Activated CD8-positive, alpha-beta memory T cell treated with anti-CD3 and anti-CD28 coated beads for 48 hours (primary cell): ENCODE measurements around the gene AKTIP.
A peak's percentile ranks its signal among the peaks of the same experiment; 100 is the strongest.
"Not testable (repeated sequence)": the region's sequence is repeated elsewhere in the genome, so short reads cannot be mapped to it uniquely, and the experiment has no call there.

ENCODE experiments used
- DNase-seq, 3 experiments: peaks; one replicate each; pipeline ENCODE4 v3.0.0-alpha.2; 2020; ENCODE audit warnings: low read depth in 2 of 3, low spot score in 2 of 3

Gene AKTIP

GRCh38 chr16:53515811-53516210 is 12.8 kb upstream of the AKTIP start:
- DNase-seq: no peak

- DNase-seq: no peak
Measured at GRCh38 chr16:53515259-53515658, 12.2 kb upstream of the AKTIP start.

DNA sequence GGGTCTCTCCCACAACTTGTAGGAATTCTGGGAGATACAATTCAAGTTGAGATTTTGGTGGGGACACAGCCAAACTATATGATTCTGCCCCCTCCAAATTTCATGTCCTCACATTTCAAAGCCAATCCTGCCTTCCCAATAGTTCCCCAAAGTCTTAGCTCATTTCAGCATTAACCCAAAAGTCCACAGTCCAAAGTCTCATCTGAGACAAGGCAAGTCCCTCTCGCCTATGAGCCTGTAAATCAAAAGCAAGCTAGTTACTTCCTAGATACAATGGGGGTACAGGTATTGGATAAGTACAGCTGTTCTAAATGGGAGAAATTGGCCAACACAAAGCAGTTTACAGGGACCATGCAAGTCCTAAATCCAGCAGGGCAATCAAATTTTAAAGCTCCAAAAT is 9.8 kb upstream of the AKTIP start:
- DNase-seq: not testable (repeated sequence)

- no peak for DNase-seq
Measured at GRCh38 chr16:53511403-53512280, 8.6 kb upstream of the AKTIP start.

DNA sequence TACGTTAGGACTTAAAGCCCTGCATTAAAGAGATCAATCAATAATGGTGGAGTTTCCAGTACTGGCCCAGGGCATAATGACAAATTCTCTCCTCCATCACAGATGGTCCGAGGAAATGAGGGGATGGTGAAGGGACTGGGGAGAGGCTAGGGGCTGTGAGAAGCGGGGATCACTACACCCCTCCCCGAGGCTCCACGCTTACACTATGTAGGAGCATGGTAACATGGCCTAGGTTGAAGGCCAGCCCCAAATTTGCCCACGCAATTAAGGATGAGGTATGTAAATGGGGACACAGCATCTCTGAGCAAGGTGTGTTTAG is 8.0 kb upstream of the AKTIP start:
- DNase-seq: no peak

DNA sequence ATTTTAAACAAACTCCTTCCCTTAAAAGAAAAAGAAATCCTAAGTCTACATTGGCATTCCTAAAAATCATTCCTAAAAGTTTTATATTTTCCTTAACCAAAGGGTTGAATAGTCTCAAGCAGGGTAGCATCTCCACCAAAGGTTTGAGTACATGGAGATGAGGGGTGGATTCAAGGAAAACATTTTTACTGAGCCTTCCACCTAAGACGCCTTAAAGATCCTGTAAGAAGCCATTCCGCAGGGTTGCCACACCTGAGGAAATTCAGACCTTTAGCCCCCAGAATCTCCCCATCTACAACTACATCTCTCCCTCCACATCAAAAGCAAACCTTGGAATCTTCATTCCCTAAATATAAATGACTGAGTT is 7.7 kb upstream of the AKTIP start:
- DNase-seq: no peak

DNA sequence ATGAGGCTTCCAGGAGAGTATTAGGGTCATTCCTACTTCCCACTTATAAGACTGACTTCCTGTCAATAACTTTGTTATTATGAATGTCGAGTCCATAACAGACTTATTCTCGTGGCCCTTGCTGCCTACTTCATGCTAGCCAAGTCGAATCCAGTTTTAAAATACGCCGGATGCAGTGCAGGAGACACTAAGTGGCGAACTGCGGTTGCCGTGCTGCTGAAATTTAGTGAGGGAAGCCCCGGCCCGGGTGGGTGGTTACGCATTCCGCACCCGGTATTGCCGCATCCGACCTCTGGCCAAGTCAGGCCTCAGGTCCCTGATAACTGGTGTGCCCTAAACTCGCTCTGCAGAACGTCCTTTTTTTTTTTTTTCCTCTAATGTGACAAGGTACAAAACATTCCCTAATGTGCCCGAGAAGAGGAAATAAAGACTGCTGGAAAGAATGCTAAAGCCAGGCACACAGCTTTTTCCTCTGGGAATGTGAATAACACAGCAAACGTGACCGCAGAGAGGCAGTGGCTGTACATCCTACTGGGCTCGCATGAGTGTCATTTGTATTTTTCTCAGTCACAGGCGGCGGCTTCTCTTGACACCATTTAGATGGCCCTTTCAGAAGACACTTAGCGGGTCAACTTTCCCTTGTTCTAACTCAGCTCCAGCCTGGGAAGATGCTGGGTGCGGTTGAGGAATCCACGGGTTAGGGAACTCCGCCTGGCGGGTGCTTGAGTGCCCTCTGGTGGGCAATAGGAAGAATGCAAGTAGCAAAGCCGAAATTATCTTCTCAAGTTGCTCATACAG is 7.1 kb upstream of the AKTIP start:
- no peak for DNase-seq

DNA sequence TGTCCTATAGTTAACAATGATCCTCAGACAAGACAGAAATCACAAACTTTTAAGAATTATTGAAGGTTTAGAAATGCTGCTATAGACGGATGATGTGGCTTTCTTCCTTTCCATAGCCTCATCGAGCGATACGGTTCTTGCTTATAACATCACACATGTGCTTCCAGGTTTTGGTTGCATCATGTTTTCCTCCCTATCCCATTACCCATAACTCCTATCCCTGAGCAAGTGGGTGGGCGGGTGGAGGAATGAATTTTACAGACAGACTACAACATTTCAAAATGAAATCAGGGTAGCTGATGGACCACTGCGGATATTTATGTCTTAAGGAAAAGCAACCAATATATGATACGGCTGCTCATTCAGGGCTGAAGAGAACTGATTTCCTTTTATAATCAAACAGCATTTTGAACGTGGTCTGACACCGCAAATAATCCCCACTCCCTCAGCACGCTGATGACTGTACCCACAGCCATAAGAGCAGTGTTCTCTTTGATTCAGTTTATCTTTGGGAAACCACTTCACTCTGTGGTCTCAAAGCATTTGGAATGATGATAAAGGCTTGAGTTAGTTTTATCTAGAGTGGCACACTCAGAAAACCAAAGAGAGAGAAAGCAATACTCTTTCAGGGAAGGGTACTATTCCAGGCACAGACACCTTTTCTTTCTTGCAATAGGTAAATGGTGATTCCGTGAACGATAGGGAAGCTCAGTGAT is 4.6 kb upstream of the AKTIP start:
- DNase-seq: no peak

GRCh38 chr16:53506254-53506653 is 3.2 kb upstream of the AKTIP start:
- no peak for DNase-seq

DNA sequence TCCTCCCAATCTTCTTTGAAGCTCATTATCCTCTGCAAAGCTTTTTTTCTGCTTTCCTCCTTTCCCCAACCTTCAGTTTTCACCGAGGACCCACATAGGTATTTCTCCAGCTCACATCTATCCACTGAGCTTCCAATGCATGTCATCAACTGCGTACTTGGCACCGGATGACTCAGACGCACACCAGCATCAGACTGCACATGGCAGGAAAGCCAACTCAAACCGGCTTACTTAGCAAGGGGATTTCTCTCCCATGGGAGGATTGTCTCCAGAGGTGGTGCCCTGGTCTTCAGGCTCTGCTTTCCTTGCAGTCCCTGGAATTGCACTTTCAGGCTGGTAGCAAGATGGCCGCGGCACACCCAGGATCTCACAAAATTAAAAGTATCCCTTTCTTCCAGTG is 1.7 kb upstream of the AKTIP start:
- DNase-seq: no peak

- no peak for DNase-seq
Measured at GRCh38 chr16:53503991-53504663, 1.1 kb upstream of the AKTIP start.

DNA sequence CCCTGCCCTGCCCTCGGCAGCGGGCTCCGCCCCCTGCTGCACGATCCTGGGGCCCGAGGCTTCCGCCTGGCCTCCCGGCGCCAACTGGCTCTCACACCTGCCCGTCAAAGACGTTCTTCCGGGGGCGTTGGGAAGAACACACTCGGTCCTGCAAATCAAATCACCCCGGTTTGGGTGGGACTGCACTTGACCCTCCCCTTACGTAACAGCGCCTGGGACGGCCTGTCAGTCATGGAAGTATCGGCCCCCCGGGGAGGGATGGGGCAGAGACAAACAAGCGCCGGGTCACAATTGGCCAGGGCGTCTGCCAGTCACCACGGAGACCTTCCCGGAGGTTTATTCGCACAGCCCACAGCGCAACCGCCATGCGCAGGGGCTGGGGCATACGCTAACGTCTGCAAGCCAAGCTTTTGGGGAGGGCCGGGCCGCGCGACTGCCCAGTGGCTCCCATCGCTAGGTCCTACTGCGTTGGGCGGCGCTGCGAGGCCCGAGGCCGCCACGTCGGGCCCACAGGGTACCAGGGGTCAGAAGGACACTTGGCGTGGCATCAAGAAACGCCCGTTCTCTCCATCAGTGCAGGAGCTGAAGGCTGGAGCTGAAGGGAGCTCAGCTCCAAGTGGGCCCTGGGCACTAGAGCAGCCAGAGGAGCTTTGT is 388 bp upstream of the AKTIP start:
- peak; percentile 89 to 98 (median 96) for DNase-seq

GRCh38 chr16:53501216-53501859 is 1.7 kb downstream of the AKTIP start:
- no peak for DNase-seq

GRCh38 chr16:53498984-53499383 is 4.0 kb downstream of the AKTIP start:
- DNase-seq: no peak

GRCh38 chr16:53495325-53495724 is 7.7 kb downstream of the AKTIP start:
- no peak for DNase-seq

DNA sequence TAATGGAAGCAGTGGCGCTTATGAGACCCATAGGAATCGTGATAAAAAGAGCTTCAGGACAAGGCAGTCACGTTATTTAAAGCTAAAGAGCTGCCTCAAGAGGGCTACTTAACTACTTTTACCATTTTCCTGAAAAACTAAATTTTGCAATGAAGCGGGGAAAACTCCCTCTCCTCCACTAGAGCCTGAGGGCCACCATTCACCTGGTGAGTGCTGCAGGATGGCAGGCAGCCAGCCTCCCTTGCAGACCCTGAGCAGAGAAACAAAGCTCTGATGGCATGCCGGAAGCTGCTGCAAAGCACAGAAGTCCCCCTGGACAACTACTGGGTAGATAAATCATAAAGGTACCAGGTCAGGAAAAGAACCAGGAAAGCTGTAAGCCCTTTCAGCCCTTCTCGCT is 8.4 kb downstream of the AKTIP start:
- DNase-seq: no peak

DNA sequence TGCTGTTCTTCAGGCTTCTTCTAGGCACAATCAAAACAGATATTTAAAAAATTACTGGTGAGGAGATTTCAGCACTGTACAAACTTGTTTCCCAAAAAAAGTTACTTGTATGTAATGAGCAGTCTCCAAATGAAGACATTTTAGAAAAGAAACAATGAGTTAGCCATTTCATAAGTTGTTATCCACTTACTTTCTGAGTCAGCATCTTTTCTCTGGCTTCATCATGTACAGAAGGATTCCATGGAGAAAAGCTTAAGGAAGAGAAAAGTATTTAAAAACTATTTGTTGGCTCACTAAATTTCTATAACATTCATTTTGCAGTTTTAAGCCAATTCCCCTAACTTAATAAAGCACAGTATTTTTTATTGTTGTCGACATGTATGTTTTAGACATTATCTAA is 10.5 kb downstream of the AKTIP start:
- DNase-seq: no peak

- DNase-seq: no peak
Measured at GRCh38 chr16:53489755-53490154, 13.3 kb downstream of the AKTIP start.

- no peak for DNase-seq
Measured at GRCh38 chr16:53486230-53486629, 16.8 kb downstream of the AKTIP start.

DNA sequence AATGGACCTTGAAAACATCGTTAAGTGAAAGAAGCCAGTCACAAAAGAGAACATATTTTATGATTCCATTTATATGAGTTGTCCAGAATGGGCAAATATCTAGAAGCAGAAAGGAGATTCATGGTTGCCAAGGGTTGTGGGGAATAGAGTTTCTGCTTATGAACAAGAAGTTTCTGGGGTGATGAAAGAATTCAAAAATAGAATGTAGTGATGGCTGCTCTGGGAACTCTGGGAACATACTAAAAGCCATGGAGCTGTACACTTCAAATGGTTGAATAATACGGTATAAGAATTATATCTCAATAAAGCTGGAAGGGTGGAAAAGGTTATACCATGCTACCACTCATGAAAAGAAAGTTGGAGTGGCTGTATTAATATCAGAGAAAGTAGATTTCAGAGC is 18.5 kb downstream of the AKTIP start:
- no peak for DNase-seq
